Measurements from ENCODE around the gene LDHD. TPM values are rescaled to one million over a fixed set of nuclear protein-coding genes. Genes with fewer than 3 reads are reported as not detected.
A peak's percentile ranks its signal among the peaks of the same experiment; 100 is the strongest.

LDHD gene
- polyA plus RNA-seq, 2 of the 4 experiments (the other 2 are of a cell fraction): 0.79 to 1.1 TPM

GRCh38 chr16:75110637-75111513, 5.7 kb downstream of the LDHD start:
- POLR2A ChIA-PET: interaction anchor here (1.1 to 1.3 kb wide), 2 partner anchors 112 to 126 kb away, joined by 13 to 14 read pairs; partner anchors contain the start of genes WDR59 and ZNRF1
- H3K4me1 ChIP-seq: peaks cover 40% of the 10 kb centered on the region
- H3K4me2 ChIP-seq: peak overlapping the region; percentile 77
- WGBS (ENCODE audit: missing lambda C conversion rate): 15% methylated on average over 28 of the region's 28 CpGs
- DNase-seq (ENCODE audit: low read depth in 1 of 2, low spot score in 1 of 2) (peak; percentile 87 to 90), FAIRE-seq (no peak), ATAC-seq (peak; percentile 76 to 89)
- CTCF ChIA-PET: interaction anchor here (0.6 to 13.4 kb wide), 63 partner anchors 9 to 685 kb away, joined by 3 to 252 read pairs (median 5); partner anchors contain the start of genes FA2H, WDR59 and ZNRF1
- peak overlapping the region; percentile 22; the same call in 2 of the 3 replicates for H3K4me3 ChIP-seq
- H3K27ac ChIP-seq: peak overlapping the region; percentile 49 to 90
- no peaks in the 10 kb centered on the region for H3K9me3 ChIP-seq
- TF ChIP-seq NPAS2 (CRISPR knock-in tag; IDR thresholded peaks at IDR 0.05; ENCODE audit: borderline replicate concordance) (no peak), JUN (IDR thresholded peaks at IDR 0.05) (no peak), MYC (IDR thresholded peaks at IDR 0.05; ENCODE audit: borderline replicate concordance, low read length) (no peak; the same call in 1 of the 2 replicates), EHMT2 (IDR thresholded peaks at IDR 0.05; ENCODE audit: low read depth) (no peak), REST (IDR thresholded peaks at IDR 0.05) (no peak), CHD4 (IDR thresholded peaks at IDR 0.05; ENCODE audit: borderline replicate concordance) (no peak), EP300 (IDR thresholded peaks at IDR 0.05) (no peak), RAD21 (conservative IDR thresholded peaks at IDR 0.05 in 1 of 2, IDR thresholded peaks at IDR 0.05 in 1 of 2) (peak; percentile 94 to 95), PBX3 (IDR thresholded peaks at IDR 0.05) (peak; percentile 62; the same call in 1 of the 2 replicates), SMC3 (IDR thresholded peaks at IDR 0.05) (peak; percentile 97), MAX (IDR thresholded peaks at IDR 0.05) (peak; percentile 94), POLR2AphosphoS2 (conservative IDR thresholded peaks at IDR 0.05; ENCODE audit: low read length) (no peak), CTCF (IDR thresholded peaks at IDR 0.05) (peak; percentile 84), E2F6 (IDR thresholded peaks at IDR 0.05; ENCODE audit: borderline replicate concordance, low read depth) (peak; percentile 42; the same call in 1 of the 2 replicates), ZC3H11A (IDR thresholded peaks at IDR 0.05) (no peak), USF2 (IDR thresholded peaks at IDR 0.05) (no peak), HES2 (IDR thresholded peaks at IDR 0.05) (no peak), POLR2A (IDR thresholded peaks at IDR 0.05; ENCODE audit: low read length) (no peak), KDM1A (IDR thresholded peaks at IDR 0.05; ENCODE audit: low read depth) (no peak), ESRRA (IDR thresholded peaks at IDR 0.05; ENCODE audit: borderline replicate concordance, low read length) (no peak), HOXB5 (CRISPR knock-in tag; IDR thresholded peaks at IDR 0.05) (no peak), MAZ (IDR thresholded peaks at IDR 0.05; ENCODE audit: borderline replicate concordance, low read depth, low read length) (no peak), FOXS1 (CRISPR knock-in tag; IDR thresholded peaks at IDR 0.05) (no peak), ZNF302 (CRISPR knock-in tag; IDR thresholded peaks at IDR 0.05) (no peak), RARB (CRISPR knock-in tag; IDR thresholded peaks at IDR 0.05) (no peak), HDAC2 (IDR thresholded peaks at IDR 0.05) (no peak), KDM5A (IDR thresholded peaks at IDR 0.05) (no peak)
